ENCODE results near the gene POLN.

POLN gene

GRCh38 chr4:2058264-2059045 lies 183.5 kb downstream of the POLN start:
- Histone ChIP-seq H3K9ac (ENCODE audit: low read length) (no peak overlapping the region), H3K27me3 (ENCODE audit: control insufficient read depth, insufficient read depth, low read length) (peaks cover 17% of the 10 kb centered on the region), H3K4me3 (ENCODE audit: low read length) (no peak overlapping the region), H3K36me3 (ENCODE audit: control insufficient read depth, insufficient read depth, low read length) (no peaks in the 10 kb centered on the region), H3K27ac (ENCODE audit: low read depth, low read length) (no peak overlapping the region), H3K4me1 (ENCODE audit: control insufficient read depth, insufficient read depth, low read length) (no peaks in the 10 kb centered on the region)

- Histone ChIP-seq H3K27me3 (ENCODE audit: control insufficient read depth, insufficient read depth, low read length) (peaks cover 17% of the 10 kb centered on the region), H3K36me3 (ENCODE audit: control insufficient read depth, insufficient read depth, low read length) (no peaks in the 10 kb centered on the region), H3K9ac (ENCODE audit: low read length) (no peak overlapping the region), H3K4me1 (ENCODE audit: control insufficient read depth, insufficient read depth, low read length) (no peaks in the 10 kb centered on the region), H3K4me3 (ENCODE audit: low read length) (no peak overlapping the region), H3K27ac (ENCODE audit: low read depth, low read length) (no peak overlapping the region)
These were observed 184.4 kb downstream of the POLN start for GRCh38 chr4:2057382-2058065.

GRCh38 chr4:2054217-2054616 lies 187.7 kb downstream of the POLN start:
- Histone ChIP-seq H3K27me3 (ENCODE audit: control insufficient read depth, insufficient read depth, low read length) (peaks cover 13% of the 10 kb centered on the region), H3K9ac (ENCODE audit: low read length) (no peak overlapping the region), H3K27ac (ENCODE audit: low read depth, low read length) (no peak overlapping the region), H3K4me3 (ENCODE audit: low read length) (no peak overlapping the region), H3K4me1 (ENCODE audit: control insufficient read depth, insufficient read depth, low read length) (no peaks in the 10 kb centered on the region), H3K36me3 (ENCODE audit: control insufficient read depth, insufficient read depth, low read length) (no peaks in the 10 kb centered on the region)

GRCh38 chr4:2051086-2051485 lies 190.8 kb downstream of the POLN start:
- no peak overlapping the region for H3K27ac ChIP-seq (ENCODE audit: low read depth, low read length)
- H3K4me3 ChIP-seq (ENCODE audit: low read length), result no peak overlapping the region
- H3K9ac ChIP-seq (ENCODE audit: low read length), result no peak overlapping the region
- no peaks in the 10 kb centered on the region for H3K36me3 ChIP-seq (ENCODE audit: control insufficient read depth, insufficient read depth, low read length)
- H3K27me3 ChIP-seq (ENCODE audit: control insufficient read depth, insufficient read depth, low read length), result peaks cover 11% of the 10 kb centered on the region
- no peaks in the 10 kb centered on the region for H3K4me1 ChIP-seq (ENCODE audit: control insufficient read depth, insufficient read depth, low read length)

GRCh38 chr4:2049811-2050210 lies 192.1 kb downstream of the POLN start:
- peaks cover 13% of the 10 kb centered on the region for H3K27me3 ChIP-seq (ENCODE audit: control insufficient read depth, insufficient read depth, low read length)
- no peak overlapping the region for H3K4me3 ChIP-seq (ENCODE audit: low read length)
- no peaks in the 10 kb centered on the region for H3K36me3 ChIP-seq (ENCODE audit: control insufficient read depth, insufficient read depth, low read length)
- H3K9ac ChIP-seq (ENCODE audit: low read length), result no peak overlapping the region
- no peaks in the 10 kb centered on the region for H3K4me1 ChIP-seq (ENCODE audit: control insufficient read depth, insufficient read depth, low read length)
- no peak overlapping the region for H3K27ac ChIP-seq (ENCODE audit: low read depth, low read length)

- Histone ChIP-seq H3K27me3 (ENCODE audit: control insufficient read depth, insufficient read depth, low read length) (peaks cover 13% of the 10 kb centered on the region), H3K27ac (ENCODE audit: low read depth, low read length) (no peak overlapping the region), H3K4me3 (ENCODE audit: low read length) (no peak overlapping the region), H3K36me3 (ENCODE audit: control insufficient read depth, insufficient read depth, low read length) (no peaks in the 10 kb centered on the region), H3K4me1 (ENCODE audit: control insufficient read depth, insufficient read depth, low read length) (no peaks in the 10 kb centered on the region), H3K9ac (ENCODE audit: low read length) (no peak overlapping the region)
These were observed 192.5 kb downstream of the POLN start for GRCh38 chr4:2049381-2049780.

- Histone ChIP-seq H3K9ac (ENCODE audit: low read length) (no peak overlapping the region), H3K4me3 (ENCODE audit: low read length) (no peak overlapping the region), H3K27ac (ENCODE audit: low read depth, low read length) (no peak overlapping the region), H3K4me1 (ENCODE audit: control insufficient read depth, insufficient read depth, low read length) (no peaks in the 10 kb centered on the region), H3K27me3 (ENCODE audit: control insufficient read depth, insufficient read depth, low read length) (peaks cover 13% of the 10 kb centered on the region), H3K36me3 (ENCODE audit: control insufficient read depth, insufficient read depth, low read length) (no peaks in the 10 kb centered on the region)
These were observed 193.1 kb downstream of the POLN start for GRCh38 chr4:2048831-2049230.

- Histone ChIP-seq H3K27ac (ENCODE audit: low read depth, low read length) (no peak overlapping the region), H3K27me3 (ENCODE audit: control insufficient read depth, insufficient read depth, low read length) (peaks cover 13% of the 10 kb centered on the region), H3K9ac (ENCODE audit: low read length) (no peak overlapping the region), H3K4me3 (ENCODE audit: low read length) (no peak overlapping the region), H3K4me1 (ENCODE audit: control insufficient read depth, insufficient read depth, low read length) (no peaks in the 10 kb centered on the region), H3K36me3 (ENCODE audit: control insufficient read depth, insufficient read depth, low read length) (no peaks in the 10 kb centered on the region)
These were observed 193.9 kb downstream of the POLN start for GRCh38 chr4:2047781-2048581.

GRCh38 chr4:2047031-2047660 lies 194.8 kb downstream of the POLN start:
- Histone ChIP-seq H3K27ac (ENCODE audit: low read depth, low read length) (no peak overlapping the region), H3K4me1 (ENCODE audit: control insufficient read depth, insufficient read depth, low read length) (no peaks in the 10 kb centered on the region), H3K27me3 (ENCODE audit: control insufficient read depth, insufficient read depth, low read length) (peaks cover 13% of the 10 kb centered on the region), H3K9ac (ENCODE audit: low read length) (no peak overlapping the region), H3K36me3 (ENCODE audit: control insufficient read depth, insufficient read depth, low read length) (no peaks in the 10 kb centered on the region), H3K4me3 (ENCODE audit: low read length) (no peak overlapping the region)

GRCh38 chr4:2046031-2046961 lies 195.6 kb downstream of the POLN start:
- Histone ChIP-seq H3K27me3 (ENCODE audit: control insufficient read depth, insufficient read depth, low read length) (peaks cover 17% of the 10 kb centered on the region), H3K36me3 (ENCODE audit: control insufficient read depth, insufficient read depth, low read length) (no peaks in the 10 kb centered on the region), H3K4me3 (ENCODE audit: low read length) (no peak overlapping the region), H3K9ac (ENCODE audit: low read length) (no peak overlapping the region), H3K27ac (ENCODE audit: low read depth, low read length) (no peak overlapping the region), H3K4me1 (ENCODE audit: control insufficient read depth, insufficient read depth, low read length) (no peaks in the 10 kb centered on the region)

- H3K9ac ChIP-seq (ENCODE audit: low read length), result no peak overlapping the region
- H3K27ac ChIP-seq (ENCODE audit: low read depth, low read length), result no peak overlapping the region
- H3K27me3 ChIP-seq (ENCODE audit: control insufficient read depth, insufficient read depth, low read length), result peaks cover 15% of the 10 kb centered on the region
- H3K4me3 ChIP-seq (ENCODE audit: low read length), result no peak overlapping the region
- no peaks in the 10 kb centered on the region for H3K4me1 ChIP-seq (ENCODE audit: control insufficient read depth, insufficient read depth, low read length)
- H3K36me3 ChIP-seq (ENCODE audit: control insufficient read depth, insufficient read depth, low read length), result no peaks in the 10 kb centered on the region
These were observed 196.4 kb downstream of the POLN start for GRCh38 chr4:2045518-2045951.
